ENCODE data around the gene CIZ1.

CIZ1 gene

DNA sequence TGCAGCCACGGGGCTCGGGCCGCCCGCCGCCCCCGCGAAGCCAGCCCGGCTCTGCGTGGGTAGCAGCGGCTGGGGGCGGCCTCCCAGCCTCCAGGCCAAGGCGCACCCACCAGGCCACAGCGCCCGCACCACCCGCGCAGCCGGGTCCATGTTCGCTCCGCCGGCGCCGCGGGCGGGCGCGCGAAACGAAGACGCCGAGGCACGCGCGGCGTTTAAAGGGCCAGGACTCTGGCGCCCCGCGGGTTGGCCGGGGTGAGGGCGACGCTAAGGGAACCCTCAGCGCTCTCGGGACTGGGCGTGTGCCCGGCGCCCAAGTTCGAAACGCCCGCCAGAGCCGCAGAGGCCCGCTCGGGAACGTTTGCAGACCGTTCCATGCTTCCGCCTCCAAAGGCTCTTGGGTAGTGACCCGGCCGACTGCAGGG lies 63.8 kb downstream of the CIZ1 start, which contains the start of gene PTGES2:
Gene PTGES2 (minus strand): TSS at position 162 of the 422 bp plus-strand sequence. CDS start 12 bp downstream, at position 150.
- Histone ChIP-seq H3K27ac (ENCODE audit: low read depth, low read length) (peak within 1 kb of the TSS; percentile 80), H3K4me1 (ENCODE audit: control insufficient read depth, insufficient read depth, low read length, unreplicated experiment) (peaks cover 17% of the 10 kb centered on the region), H3K4me3 (ENCODE audit: low read depth, low read length) (peak within 1 kb of the TSS; percentile 94), H3K36me3 (ENCODE audit: insufficient read depth, low read length) (no peaks in the 10 kb centered on the region), H2AFZ (ENCODE audit: low read length, unreplicated experiment) (peak within 1 kb of the TSS; percentile 83), H3K79me2 (ENCODE audit: control insufficient read depth, insufficient read depth, low read length, unreplicated experiment) (peaks cover 19% of the 10 kb centered on the region), H3K27me3 (ENCODE audit: insufficient read depth, low read length) (peaks cover 6% of the 10 kb centered on the region; the same call in 1 of the 2 replicates)

DNA sequence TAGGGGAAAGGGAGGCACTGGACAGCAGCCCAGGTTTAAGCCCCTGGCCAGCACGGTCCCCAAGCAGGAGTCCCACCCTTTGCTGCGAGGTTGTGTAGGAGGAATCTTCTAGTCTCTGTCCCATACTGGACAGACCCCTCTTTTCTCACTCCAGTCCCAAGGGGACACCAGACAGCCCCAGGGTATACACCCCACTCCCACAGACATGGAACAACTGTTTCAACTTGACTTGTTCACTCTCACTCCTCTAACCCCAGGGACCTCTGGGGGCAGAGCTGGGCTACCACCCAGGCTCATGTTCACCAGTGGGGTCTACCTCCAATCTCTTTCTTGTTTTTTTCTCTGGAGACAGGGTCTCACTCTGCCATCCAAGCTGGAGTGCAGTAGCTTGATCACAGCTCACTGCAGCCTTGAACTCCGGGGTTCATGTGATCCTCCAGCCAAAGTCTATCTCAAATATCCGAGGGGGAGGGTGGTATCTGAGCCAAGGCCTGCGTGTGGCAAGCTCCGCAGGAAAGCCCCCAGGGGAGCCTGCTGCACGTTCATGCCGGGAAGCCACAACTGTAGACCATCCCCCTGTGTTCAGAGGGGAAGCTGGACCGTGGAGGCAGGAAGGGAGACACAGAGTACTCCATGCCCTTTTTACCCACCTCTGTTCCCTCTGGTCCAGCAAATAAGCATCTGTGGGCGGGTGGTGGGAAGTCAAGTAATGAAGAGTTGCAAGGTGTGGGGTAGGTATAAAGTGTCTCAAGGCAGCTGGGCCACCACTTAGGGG lies 65.6 kb downstream of the CIZ1 start:
- Histone ChIP-seq H3K4me3 (ENCODE audit: low read depth, low read length) (peak overlapping the region; percentile 94; the same call in 1 of the 2 replicates), H3K27ac (ENCODE audit: low read depth, low read length) (no peak overlapping the region), H3K36me3 (ENCODE audit: insufficient read depth, low read length) (no peaks in the 10 kb centered on the region), H3K4me1 (ENCODE audit: control insufficient read depth, insufficient read depth, low read length, unreplicated experiment) (peaks cover 17% of the 10 kb centered on the region), H2AFZ (ENCODE audit: low read length, unreplicated experiment) (no peak overlapping the region), H3K79me2 (ENCODE audit: control insufficient read depth, insufficient read depth, low read length, unreplicated experiment) (peaks cover 19% of the 10 kb centered on the region), H3K27me3 (ENCODE audit: insufficient read depth, low read length) (no peaks in the 10 kb centered on the region)

DNA sequence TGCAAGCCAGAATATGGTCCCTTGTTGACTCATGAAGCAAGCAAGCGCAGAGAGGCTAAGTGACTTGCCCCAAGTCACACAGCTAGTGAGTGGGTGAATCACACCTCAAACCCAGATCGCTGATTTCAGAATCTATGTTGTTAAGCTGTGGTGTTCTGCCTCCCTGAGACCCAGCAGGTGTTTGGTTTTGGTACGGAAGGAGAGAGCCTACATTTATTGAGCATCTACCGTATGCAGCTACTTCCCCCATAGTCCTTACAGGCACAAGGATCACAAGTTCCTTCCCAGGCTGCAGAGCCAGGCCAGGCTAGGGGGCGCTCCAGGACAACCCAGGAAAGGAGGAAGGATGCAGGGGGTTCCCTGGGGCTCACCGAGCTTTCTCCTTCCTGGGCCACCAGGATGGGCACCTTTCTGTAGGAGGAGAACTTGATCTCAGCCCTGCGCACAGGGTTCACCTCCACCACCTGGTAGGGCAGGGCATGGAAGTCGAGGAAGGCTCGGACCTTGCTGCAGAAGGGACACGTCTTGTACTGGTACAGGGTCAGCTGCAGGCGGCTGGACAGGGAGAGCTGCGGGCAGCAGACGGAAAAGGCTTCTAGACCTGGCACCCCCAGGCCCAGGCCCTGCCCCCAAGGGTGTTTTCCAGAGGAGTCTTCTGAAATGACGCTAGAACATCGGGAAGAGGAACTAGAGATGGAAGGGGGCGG lies 66.3 kb downstream of the CIZ1 start:
- Histone ChIP-seq H3K4me3 (ENCODE audit: low read depth, low read length) (no peak overlapping the region; the same call in 1 of the 2 replicates), H3K36me3 (ENCODE audit: insufficient read depth, low read length) (no peaks in the 10 kb centered on the region), H3K79me2 (ENCODE audit: control insufficient read depth, insufficient read depth, low read length, unreplicated experiment) (peaks cover 19% of the 10 kb centered on the region), H3K27ac (ENCODE audit: low read depth, low read length) (no peak overlapping the region), H2AFZ (ENCODE audit: low read length, unreplicated experiment) (no peak overlapping the region), H3K27me3 (ENCODE audit: insufficient read depth, low read length) (no peaks in the 10 kb centered on the region), H3K4me1 (ENCODE audit: control insufficient read depth, insufficient read depth, low read length, unreplicated experiment) (peaks cover 17% of the 10 kb centered on the region)

DNA sequence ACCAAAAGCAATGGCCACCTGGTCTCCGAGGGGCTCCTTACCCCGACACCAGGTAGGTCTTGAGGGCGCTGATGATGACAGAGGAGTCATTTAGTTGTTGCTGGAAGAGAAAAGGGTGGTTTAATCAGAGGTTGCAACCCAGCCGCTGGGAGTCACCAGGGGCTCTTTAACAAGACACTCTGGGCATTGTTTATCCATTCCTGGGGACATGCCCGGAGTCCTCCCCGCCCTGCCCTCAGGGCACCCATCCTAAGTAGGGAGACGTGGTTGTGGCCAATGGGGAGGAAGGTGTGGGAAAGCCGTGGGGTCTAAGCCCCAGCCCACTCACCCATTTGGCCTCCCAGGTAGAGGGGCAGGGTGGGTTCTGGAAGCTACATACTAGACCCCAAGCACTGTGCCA lies 66.9 kb downstream of the CIZ1 start:
- no peak overlapping the region for H3K4me3 ChIP-seq (ENCODE audit: low read depth, low read length)
- no peaks in the 10 kb centered on the region for H3K27me3 ChIP-seq (ENCODE audit: insufficient read depth, low read length)
- peaks cover 17% of the 10 kb centered on the region for H3K4me1 ChIP-seq (ENCODE audit: control insufficient read depth, insufficient read depth, low read length, unreplicated experiment)
- no peak overlapping the region for H2AFZ ChIP-seq (ENCODE audit: low read length, unreplicated experiment)
- no peaks in the 10 kb centered on the region for H3K36me3 ChIP-seq (ENCODE audit: insufficient read depth, low read length)
- no peak overlapping the region for H3K27ac ChIP-seq (ENCODE audit: low read depth, low read length)
- H3K79me2 ChIP-seq (ENCODE audit: control insufficient read depth, insufficient read depth, low read length, unreplicated experiment), result peaks cover 19% of the 10 kb centered on the region

DNA sequence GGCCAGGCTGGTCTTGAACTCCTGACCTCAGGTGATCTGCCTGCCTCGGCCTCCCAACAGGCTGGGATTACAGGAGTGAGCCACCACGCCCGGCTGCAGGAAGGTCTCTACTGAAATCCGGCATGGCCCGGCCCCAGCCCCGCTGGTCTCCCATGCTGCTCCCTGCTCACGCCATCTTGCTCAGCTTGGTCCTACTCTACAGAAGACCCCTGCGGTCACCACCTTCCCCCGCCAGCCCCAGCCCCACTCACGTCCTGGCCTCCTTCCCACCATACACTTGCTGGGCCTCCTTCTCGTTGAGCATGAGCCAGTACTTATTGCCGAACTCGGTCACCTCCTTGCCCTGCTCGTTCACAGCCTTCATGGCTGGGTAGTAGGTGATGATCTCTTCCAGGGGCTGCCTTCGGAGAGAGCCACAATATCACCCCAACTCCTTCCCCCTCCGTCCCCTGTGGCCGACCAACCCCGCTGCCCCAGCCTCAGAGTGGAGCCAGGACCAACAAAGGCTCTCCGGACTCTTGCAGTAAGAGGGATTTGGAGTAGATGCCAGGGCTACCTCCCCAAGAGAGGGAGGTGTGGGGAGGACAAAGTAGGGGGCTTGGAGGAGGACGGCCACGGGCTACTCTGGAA lies 67.8 kb downstream of the CIZ1 start:
- Histone ChIP-seq H3K27me3 (ENCODE audit: insufficient read depth, low read length) (no peaks in the 10 kb centered on the region), H3K4me1 (ENCODE audit: control insufficient read depth, insufficient read depth, low read length, unreplicated experiment) (peaks cover 11% of the 10 kb centered on the region), H3K36me3 (ENCODE audit: insufficient read depth, low read length) (no peaks in the 10 kb centered on the region)

GRCh38 chr9:128122809-128123175 lies 68.6 kb downstream of the CIZ1 start:
- Histone ChIP-seq H3K27ac (ENCODE audit: low read depth, low read length) (no peak overlapping the region), H3K4me1 (ENCODE audit: control insufficient read depth, insufficient read depth, low read length, unreplicated experiment) (peaks cover 11% of the 10 kb centered on the region), H3K79me2 (ENCODE audit: control insufficient read depth, insufficient read depth, low read length, unreplicated experiment) (peaks cover 19% of the 10 kb centered on the region), H3K36me3 (ENCODE audit: insufficient read depth, low read length) (no peaks in the 10 kb centered on the region), H3K27me3 (ENCODE audit: insufficient read depth, low read length) (no peaks in the 10 kb centered on the region), H2AFZ (ENCODE audit: low read length, unreplicated experiment) (no peak overlapping the region), H3K4me3 (ENCODE audit: low read depth, low read length) (no peak overlapping the region)

More for the DNA sequence above, 67.8 kb downstream of the CIZ1 start:
- Histone ChIP-seq H3K27ac (ENCODE audit: low read depth, low read length) (no peak overlapping the region), H2AFZ (ENCODE audit: low read length, unreplicated experiment) (no peak overlapping the region), H3K4me3 (ENCODE audit: low read depth, low read length) (no peak overlapping the region), H3K79me2 (ENCODE audit: control insufficient read depth, insufficient read depth, low read length, unreplicated experiment) (peaks cover 19% of the 10 kb centered on the region)

GRCh38 chr9:128121924-128122808 lies 69.2 kb downstream of the CIZ1 start:
- Histone ChIP-seq H3K79me2 (ENCODE audit: control insufficient read depth, insufficient read depth, low read length, unreplicated experiment) (peaks cover 16% of the 10 kb centered on the region), H2AFZ (ENCODE audit: low read length, unreplicated experiment) (no peak overlapping the region), H3K4me1 (ENCODE audit: control insufficient read depth, insufficient read depth, low read length, unreplicated experiment) (peaks cover 11% of the 10 kb centered on the region), H3K27ac (ENCODE audit: low read depth, low read length) (no peak overlapping the region), H3K36me3 (ENCODE audit: insufficient read depth, low read length) (no peaks in the 10 kb centered on the region), H3K4me3 (ENCODE audit: low read depth, low read length) (no peak overlapping the region), H3K27me3 (ENCODE audit: insufficient read depth, low read length) (no peaks in the 10 kb centered on the region)

GRCh38 chr9:128121466-128121810 lies 69.9 kb downstream of the CIZ1 start:
- Histone ChIP-seq H3K36me3 (ENCODE audit: insufficient read depth, low read length) (no peaks in the 10 kb centered on the region), H2AFZ (ENCODE audit: low read length, unreplicated experiment) (no peak overlapping the region)

GRCh38 chr9:128120741-128121465 lies 70.5 kb downstream of the CIZ1 start:
- Histone ChIP-seq H3K27me3 (ENCODE audit: insufficient read depth, low read length) (no peaks in the 10 kb centered on the region), H3K36me3 (ENCODE audit: insufficient read depth, low read length) (no peaks in the 10 kb centered on the region), H3K4me1 (ENCODE audit: control insufficient read depth, insufficient read depth, low read length, unreplicated experiment) (peaks cover 5% of the 10 kb centered on the region), H2AFZ (ENCODE audit: low read length, unreplicated experiment) (no peak overlapping the region), H3K4me3 (ENCODE audit: low read depth, low read length) (no peak overlapping the region), H3K27ac (ENCODE audit: low read depth, low read length) (no peak overlapping the region), H3K79me2 (ENCODE audit: control insufficient read depth, insufficient read depth, low read length, unreplicated experiment) (peaks cover 8% of the 10 kb centered on the region)

More at GRCh38 chr9:128121466-128121810, 69.9 kb downstream of the CIZ1 start:
- H3K27ac ChIP-seq (ENCODE audit: low read depth, low read length), result no peak overlapping the region
- no peak overlapping the region for H3K4me3 ChIP-seq (ENCODE audit: low read depth, low read length)
- no peaks in the 10 kb centered on the region for H3K27me3 ChIP-seq (ENCODE audit: insufficient read depth, low read length)
- H3K79me2 ChIP-seq (ENCODE audit: control insufficient read depth, insufficient read depth, low read length, unreplicated experiment), result peaks cover 13% of the 10 kb centered on the region
- H3K4me1 ChIP-seq (ENCODE audit: control insufficient read depth, insufficient read depth, low read length, unreplicated experiment), result peaks cover 10% of the 10 kb centered on the region

Data from ACC112 (cell line).